DND-41 (cell line): ENCODE data around the gene JAML.

Experiments used
- ATAC-seq: fragments of 200-7000 bp; cut with Tn5 transposase; 3 replicates; pipeline ENCODE4 v1.9.1; 2021; ENCODE audit warnings: low read depth; ENCODE audit not compliant: insufficient read depth
- DNase-seq: peaks from one replicate; pipeline ENCODE4 v3.0.0-alpha.2; 2020
- H2AFZ ChIP-seq: 2 replicates; pipeline ENCODE4 v1.6.0; 2012; ENCODE audit warnings: low read depth, low read length
- H3K27ac ChIP-seq: 2 replicates; pipeline ENCODE4 v1.5.1; 2012; ENCODE audit warnings: low read length, inconsistent platforms
- H3K27me3 ChIP-seq: fragments of 200-600 bp; sonication (generic); 2 replicates; pipeline ENCODE4 v1.6.0; 2012; ENCODE audit warnings: low read length, mild to moderate bottlenecking, inconsistent platforms; ENCODE audit not compliant: insufficient read depth, poor library complexity
- H3K36me3 ChIP-seq: 2 replicates; pipeline ENCODE4 v1.5.1; 2012; ENCODE audit warnings: low read length, inconsistent platforms; ENCODE audit not compliant: insufficient read depth
- H3K4me1 ChIP-seq: 2 replicates; pipeline ENCODE4 v1.5.1; 2012; ENCODE audit warnings: mild to moderate bottlenecking, low read length; ENCODE audit not compliant: insufficient read depth
- H3K4me2 ChIP-seq: 2 replicates; pipeline ENCODE4 v1.6.0; 2012; ENCODE audit warnings: mild to moderate bottlenecking, moderate library complexity, low read length, inconsistent platforms; ENCODE audit not compliant: insufficient read depth
- H3K4me3 ChIP-seq, 2 experiments: fragments of 200-600 bp in 1 of 2; shearing (Covaris generic) in 1 of 2; 2 replicates each; pipeline ENCODE4 v1.5.1; 2012 to 2016; ENCODE audit warnings: inconsistent platforms in 2 of 2, low read length in 2 of 2, mild to moderate bottlenecking in 2 of 2, low read depth in 1 of 2, moderate library complexity in 1 of 2
- H3K79me2 ChIP-seq: 2 replicates; pipeline ENCODE4 v1.6.0; 2012; ENCODE audit warnings: low read length, inconsistent platforms; ENCODE audit not compliant: insufficient read depth
- H3K9ac ChIP-seq: 2 replicates; pipeline ENCODE4 v1.6.0; 2012; ENCODE audit warnings: low read depth, mild to moderate bottlenecking, inconsistent platforms, low read length, moderate library complexity
- H3K9me3 ChIP-seq: 2 replicates; pipeline ENCODE4 v1.5.1; 2012; ENCODE audit warnings: low read length, moderate library complexity, mild to moderate bottlenecking, inconsistent platforms; ENCODE audit not compliant: insufficient read depth, severe bottlenecking
- H4K20me1 ChIP-seq: 2 replicates; pipeline ENCODE4 v1.6.0; 2012; ENCODE audit warnings: low read length; ENCODE audit not compliant: insufficient read depth
- EZH2 ChIP-seq: IDR thresholded peaks from 3 replicates; pipeline ENCODE4 v1.6.1; 2012; ENCODE audit warnings: borderline replicate concordance, low read depth, mild to moderate bottlenecking, moderate library complexity, low read length, inconsistent platforms; ENCODE audit not compliant: severe bottlenecking
- TF ChIP-seq, protein P1 (sequence below): IDR thresholded peaks from 2 replicates; pipeline ENCODE4 v1.5.1; 2012; ENCODE audit warnings: borderline replicate concordance, low read length, moderate library complexity, mild to moderate bottlenecking; ENCODE audit not compliant: poor library complexity, severe bottlenecking; ENCODE audit errors: extremely low read depth

Gene JAML

DNA sequence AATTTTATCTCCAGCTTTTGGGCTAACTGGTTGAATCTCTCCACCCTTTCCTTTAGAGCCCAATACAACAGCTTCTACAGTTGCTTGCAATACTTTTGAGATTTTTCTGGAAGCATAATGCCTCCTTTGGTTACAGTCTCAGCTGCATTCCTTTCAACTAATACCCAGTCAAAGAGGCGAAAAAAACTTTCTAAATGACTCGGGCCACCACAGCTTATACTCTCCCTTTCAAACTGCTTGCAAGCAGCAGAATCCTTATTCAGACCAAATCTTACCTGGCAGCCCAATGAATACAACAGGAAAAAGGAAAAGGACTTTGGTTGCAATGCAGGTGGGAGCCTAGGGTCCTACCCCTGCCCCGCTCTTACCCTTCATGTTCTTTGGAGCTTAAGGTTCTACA, 15.8 kb downstream of the JAML start:
- Histone ChIP-seq H4K20me1 (no peaks in the 10 kb centered on the region), H3K36me3 (no peaks in the 10 kb centered on the region), H2AFZ (no peak overlapping the region), H3K27ac (no peak overlapping the region), H3K27me3 (no peaks in the 10 kb centered on the region), H3K79me2 (no peaks in the 10 kb centered on the region), H3K9me3 (no peaks in the 10 kb centered on the region), H3K9ac (no peak overlapping the region), H3K4me2 (no peak overlapping the region), H3K4me3 (no peak overlapping the region), H3K4me1 (peaks cover 17% of the 10 kb centered on the region)
- no peak for ATAC-seq
- DNase-seq: no peak
- TF ChIP-seq EZH2: no peak
- TF ChIP-seq, protein P1, sequence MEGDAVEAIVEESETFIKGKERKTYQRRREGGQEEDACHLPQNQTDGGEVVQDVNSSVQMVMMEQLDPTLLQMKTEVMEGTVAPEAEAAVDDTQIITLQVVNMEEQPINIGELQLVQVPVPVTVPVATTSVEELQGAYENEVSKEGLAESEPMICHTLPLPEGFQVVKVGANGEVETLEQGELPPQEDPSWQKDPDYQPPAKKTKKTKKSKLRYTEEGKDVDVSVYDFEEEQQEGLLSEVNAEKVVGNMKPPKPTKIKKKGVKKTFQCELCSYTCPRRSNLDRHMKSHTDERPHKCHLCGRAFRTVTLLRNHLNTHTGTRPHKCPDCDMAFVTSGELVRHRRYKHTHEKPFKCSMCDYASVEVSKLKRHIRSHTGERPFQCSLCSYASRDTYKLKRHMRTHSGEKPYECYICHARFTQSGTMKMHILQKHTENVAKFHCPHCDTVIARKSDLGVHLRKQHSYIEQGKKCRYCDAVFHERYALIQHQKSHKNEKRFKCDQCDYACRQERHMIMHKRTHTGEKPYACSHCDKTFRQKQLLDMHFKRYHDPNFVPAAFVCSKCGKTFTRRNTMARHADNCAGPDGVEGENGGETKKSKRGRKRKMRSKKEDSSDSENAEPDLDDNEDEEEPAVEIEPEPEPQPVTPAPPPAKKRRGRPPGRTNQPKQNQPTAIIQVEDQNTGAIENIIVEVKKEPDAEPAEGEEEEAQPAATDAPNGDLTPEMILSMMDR: no peak

DNA sequence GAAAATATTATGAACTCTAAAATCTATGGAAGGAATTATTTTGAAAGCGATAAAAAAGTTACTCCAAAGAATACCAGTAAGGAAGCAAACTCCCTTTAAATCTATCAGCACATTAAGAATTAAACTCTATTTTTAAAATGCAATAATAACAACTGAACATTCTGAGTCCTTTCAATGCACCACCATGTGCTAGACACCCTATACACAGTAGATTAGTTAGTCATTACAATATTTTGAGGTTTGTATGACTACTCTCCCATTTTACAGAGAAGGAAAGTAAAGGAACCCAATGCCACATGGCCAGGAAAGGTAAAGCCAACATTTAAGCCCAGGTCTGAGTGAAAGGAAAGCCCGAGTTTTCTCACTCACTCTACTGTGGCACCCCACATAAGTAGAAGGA, 17.7 kb downstream of the JAML start:
- H3K9ac ChIP-seq: no peak overlapping the region
- H3K27me3 ChIP-seq: no peaks in the 10 kb centered on the region
- no peaks in the 10 kb centered on the region for H4K20me1 ChIP-seq
- H3K4me3 ChIP-seq: no peak overlapping the region
- H3K4me2 ChIP-seq: no peak overlapping the region
- TF ChIP-seq EZH2: no peak
- TF ChIP-seq, protein P1: no peak
- no peak for ATAC-seq
- H3K27ac ChIP-seq: no peak overlapping the region; the same call in 1 of the 2 replicates
- no peak for DNase-seq
- H3K79me2 ChIP-seq: no peaks in the 10 kb centered on the region
- no peaks in the 10 kb centered on the region for H3K36me3 ChIP-seq
- peaks cover 21% of the 10 kb centered on the region for H3K4me1 ChIP-seq
- peak overlapping the region; percentile 66 for H2AFZ ChIP-seq
- H3K9me3 ChIP-seq: no peaks in the 10 kb centered on the region

DNA sequence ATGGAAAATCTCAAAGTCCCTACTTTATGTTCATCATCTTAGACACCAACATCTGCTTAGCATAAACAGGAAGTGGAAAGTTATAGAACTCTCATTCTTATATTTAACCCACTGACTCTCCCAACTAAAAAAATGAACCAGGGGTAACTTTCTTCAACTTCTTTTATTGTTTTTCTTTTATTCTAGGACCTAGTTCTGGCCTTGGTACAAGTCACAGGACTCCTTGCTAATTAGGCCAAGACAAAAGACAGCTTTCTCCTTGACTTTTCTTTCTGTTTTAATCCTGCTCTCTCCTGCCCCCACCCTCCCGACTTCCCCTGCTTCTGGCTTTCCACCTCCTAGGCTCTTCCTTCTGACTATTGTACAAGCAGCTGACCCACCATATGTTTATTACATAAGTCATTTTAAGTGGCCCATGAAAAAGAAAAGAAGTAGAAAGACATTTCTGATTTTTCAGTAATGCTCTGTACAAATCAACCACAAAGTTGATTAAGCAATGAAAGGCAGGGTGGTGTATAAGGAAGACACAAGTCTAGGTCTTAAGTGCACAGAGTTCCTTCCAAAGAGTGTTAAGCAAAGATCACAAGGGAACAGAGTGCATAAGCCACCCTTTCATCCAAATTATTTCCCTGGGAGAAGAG, 18.3 kb downstream of the JAML start:
- peak; percentile 21 for DNase-seq
- Histone ChIP-seq H3K27me3 (no peaks in the 10 kb centered on the region), H3K79me2 (no peaks in the 10 kb centered on the region), H3K4me2 (peak overlapping the region; percentile 31), H3K4me3 (peak overlapping the region in 1 of 2 experiments; percentile 9; a peak in 1 of 4 replicates), H3K27ac (peak overlapping the region; percentile 49), H3K36me3 (no peaks in the 10 kb centered on the region), H3K9ac (no peak overlapping the region; the same call in 1 of the 2 replicates), H2AFZ (peak overlapping the region; percentile 66), H4K20me1 (no peaks in the 10 kb centered on the region), H3K9me3 (no peaks in the 10 kb centered on the region), H3K4me1 (peaks cover 21% of the 10 kb centered on the region)
- TF ChIP-seq, protein P1: no peak
- TF ChIP-seq EZH2: no peak
- ATAC-seq: peak; percentile 54
